ENCODE results near the gene USP12. TPM values are rescaled to one million over a fixed set of nuclear protein-coding genes. Genes with fewer than 3 reads are reported as not detected.
"Not testable (repeated sequence)": the region's sequence is repeated elsewhere in the genome, so short reads cannot be mapped to it uniquely, and the experiment has no call there.

Gene USP12
- polyA plus RNA-seq, 3 donors, result 6.0 to 17.1 (median 15.3) TPM

GRCh38 chr13:27161423-27161822, 10.2 kb downstream of the USP12 start:
- no peak overlapping the region for H3K27ac ChIP-seq (ENCODE audit: low read depth, low read length)
- 70 to 79% (median 70%) methylated on average over 2 of the region's 2 CpGs for WGBS, 3 donors

- no peak overlapping the region for H3K27ac ChIP-seq (ENCODE audit: low read depth, low read length)
- 86 to 89% (median 87%) methylated on average over 9 of the region's 9 CpGs for WGBS, 3 donors
Observed at GRCh38 chr13:27160657-27161295, 10.8 kb downstream of the USP12 start.

- WGBS, 3 donors, result 85 to 88% (median 87%) methylated on average over 5 of the region's 5 CpGs
- no peak overlapping the region for H3K27ac ChIP-seq (ENCODE audit: low read depth, low read length)
Observed at GRCh38 chr13:27159806-27160563, 11.6 kb downstream of the USP12 start.

DNA sequence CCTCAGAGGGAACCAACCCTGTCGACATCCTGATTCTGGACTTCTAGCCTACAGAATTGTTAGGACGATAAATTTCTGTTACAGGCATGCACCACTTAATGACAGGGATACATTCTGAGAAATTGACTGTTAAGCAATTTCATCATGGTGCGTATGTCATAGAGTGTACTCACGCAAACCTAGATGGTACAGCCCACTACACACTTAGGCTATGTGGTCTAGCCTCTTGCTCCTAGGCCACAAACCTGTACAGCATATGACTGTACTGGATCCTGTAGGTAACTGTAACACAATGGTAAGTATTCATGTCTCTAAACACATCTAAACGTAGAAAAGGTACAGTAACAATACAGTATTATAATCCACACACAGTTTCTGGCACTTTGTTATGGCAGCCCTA, 13.3 kb downstream of the USP12 start:
- H3K27ac ChIP-seq (ENCODE audit: low read depth, low read length), result no peak overlapping the region
- WGBS, 3 donors, result 95 to 98% (median 96%) methylated on average over 5 of the region's 5 CpGs

GRCh38 chr13:27151798-27152599, 19.6 kb downstream of the USP12 start:
- 66 to 71% (median 69%) methylated on average over 4 of the region's 4 CpGs for WGBS, 3 donors
- no peak overlapping the region for H3K27ac ChIP-seq (ENCODE audit: low read depth, low read length)

DNA sequence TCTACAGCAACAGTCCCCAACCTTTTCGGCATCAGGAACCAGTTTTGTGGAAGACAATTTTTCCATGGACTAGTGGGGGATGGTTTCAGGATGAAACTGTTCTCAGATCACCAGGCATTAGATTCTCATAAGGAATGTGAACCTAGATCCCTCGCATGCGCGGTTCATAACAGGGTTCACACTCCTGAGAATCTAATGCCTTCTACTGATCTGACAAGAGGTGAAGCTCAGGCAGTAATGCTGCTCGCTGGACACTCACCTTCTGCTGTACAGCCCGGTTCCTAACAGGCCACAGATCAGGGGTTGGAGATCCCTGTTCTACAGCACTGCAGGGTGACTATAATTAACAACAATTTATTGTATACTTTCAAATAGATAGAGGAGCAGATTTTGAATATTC, 21.9 kb downstream of the USP12 start:
- H3K27ac ChIP-seq (ENCODE audit: low read depth, low read length), result no peak overlapping the region
- 93 to 95% (median 94%) methylated on average over 6 of the region's 6 CpGs for WGBS, 3 donors

- WGBS, 3 donors, result 94 to 97% (median 94%) methylated on average over 6 of the region's 6 CpGs
- H3K27ac ChIP-seq (ENCODE audit: low read depth, low read length), result no peak overlapping the region
Observed at GRCh38 chr13:27148900-27149299, 22.7 kb downstream of the USP12 start.

DNA sequence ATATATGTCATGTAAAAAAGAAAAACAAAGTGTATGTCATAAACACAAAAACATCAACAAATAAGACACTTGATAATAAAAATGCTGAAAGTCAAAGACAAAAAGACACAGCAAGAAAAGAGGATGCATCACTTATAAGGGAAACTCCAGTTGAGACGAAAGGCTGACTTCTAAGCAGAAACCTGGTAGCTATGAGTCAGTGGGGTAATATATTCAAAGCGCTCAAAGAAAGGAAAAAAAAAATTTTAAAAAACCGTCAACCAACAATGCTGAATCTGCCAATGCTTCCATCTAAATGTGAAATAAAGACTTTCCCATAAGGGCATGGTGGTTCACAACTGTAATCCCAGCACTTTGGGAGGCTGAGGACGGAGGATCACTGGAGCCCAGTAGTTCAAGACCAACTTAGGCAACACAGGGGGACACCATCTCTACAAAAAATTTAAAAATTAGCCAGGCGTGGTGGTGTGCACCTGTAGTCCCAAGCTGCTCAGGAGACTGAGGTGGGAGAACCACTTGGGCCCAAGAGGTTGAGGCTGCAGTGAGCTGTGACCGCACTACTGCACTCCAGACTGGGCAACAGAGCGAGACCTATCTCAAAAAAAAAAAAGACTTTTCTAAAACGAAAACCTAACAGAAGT, 24.0 kb downstream of the USP12 start:
- H3K27ac ChIP-seq (ENCODE audit: low read depth, low read length), result no peak overlapping the region
- WGBS, 3 donors, result 87 to 94% (median 90%) methylated on average over 8 of the region's 8 CpGs

DNA sequence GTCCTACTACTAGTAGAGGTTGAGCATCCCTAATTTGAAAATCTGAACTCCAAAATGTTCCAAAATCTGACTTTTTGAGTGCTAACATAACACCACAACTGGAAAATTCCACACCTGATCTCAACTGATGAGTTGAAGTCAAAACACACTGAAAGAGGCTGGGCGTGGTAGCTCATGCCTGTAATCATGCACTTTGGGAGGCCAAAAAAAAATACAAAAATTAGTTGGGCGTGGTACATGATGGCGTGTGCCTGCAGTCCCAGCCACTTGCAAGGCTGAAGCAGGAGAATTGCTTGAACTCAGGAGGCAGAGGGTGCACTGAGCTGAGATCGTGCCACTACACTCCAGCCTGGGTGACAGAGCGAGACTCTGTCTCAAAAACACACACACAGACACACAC, 29.9 kb downstream of the USP12 start:
- H3K27ac ChIP-seq (ENCODE audit: low read depth, low read length), result no peak overlapping the region
- WGBS, 3 donors, result 97 to 99% (median 97%) methylated on average over 5 of the region's 5 CpGs

DNA sequence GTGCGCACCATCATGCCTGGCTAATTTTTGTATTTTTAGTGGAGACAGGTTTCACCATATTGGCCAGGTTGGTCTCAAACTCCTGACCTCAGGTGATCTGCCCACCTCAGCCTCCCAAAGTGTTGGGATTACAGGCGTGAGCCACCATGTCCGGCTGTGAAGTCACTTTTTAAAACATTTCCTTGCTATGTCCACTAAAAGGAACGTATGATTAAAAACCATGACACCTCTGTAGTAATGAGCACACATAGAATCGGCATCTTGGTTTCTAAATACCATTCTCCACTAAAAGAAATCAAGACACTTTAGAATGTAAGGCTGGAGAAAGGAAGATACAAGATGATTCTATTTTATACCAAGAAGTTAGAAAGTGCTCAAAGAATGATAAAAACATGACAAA, 30.5 kb downstream of the USP12 start:
- 95 to 98% (median 98%) methylated on average over 5 of the region's 5 CpGs for WGBS, 3 donors
- not testable (repeated sequence) for H3K27ac ChIP-seq (ENCODE audit: low read depth, low read length)

- H3K27ac ChIP-seq (ENCODE audit: low read depth, low read length), result no peak overlapping the region
- WGBS, 3 donors, result 89 to 96% (median 90%) methylated on average over 4 of the region's 4 CpGs
Observed at GRCh38 chr13:27140060-27140459, 31.6 kb downstream of the USP12 start.

GRCh38 chr13:27139565-27139964, 32.0 kb downstream of the USP12 start:
- H3K27ac ChIP-seq (ENCODE audit: low read depth, low read length), result no peak overlapping the region
- 98 to 100% (median 98%) methylated on average over 2 of the region's 2 CpGs for WGBS, 3 donors

DNA sequence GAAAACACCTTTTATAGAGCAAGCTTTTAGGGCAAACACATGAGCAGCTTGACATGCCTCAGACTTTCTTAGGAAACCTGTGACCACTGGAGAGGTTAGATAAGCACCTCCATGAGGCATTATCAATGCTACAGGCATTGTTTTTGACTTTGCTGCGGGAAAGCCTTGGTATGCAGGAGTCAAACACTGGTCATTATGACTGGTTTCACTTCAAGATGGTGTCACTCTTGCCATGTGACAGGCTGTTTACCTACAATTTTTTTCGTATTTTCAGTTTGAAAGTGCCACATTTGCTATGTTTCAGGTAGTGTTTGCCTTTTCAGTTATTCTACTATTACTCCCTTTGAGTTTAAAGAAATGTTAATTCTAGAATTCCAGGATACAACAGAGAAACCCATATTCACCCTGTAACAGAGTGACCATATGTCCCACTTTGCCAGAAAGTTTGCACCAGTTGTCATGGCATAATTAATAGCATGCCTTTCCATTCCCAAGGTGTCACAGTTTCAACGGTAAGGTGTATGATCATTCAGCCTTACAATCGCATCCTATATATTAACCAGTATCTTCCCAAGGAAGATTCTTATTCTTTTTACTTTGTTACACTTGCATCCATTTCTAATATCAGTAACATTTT, 33.0 kb downstream of the USP12 start:
- no peak overlapping the region for H3K27ac ChIP-seq (ENCODE audit: low read depth, low read length)
- WGBS, 3 donors, result 86 to 94% (median 92%) methylated on average over 4 of the region's 4 CpGs

DNA sequence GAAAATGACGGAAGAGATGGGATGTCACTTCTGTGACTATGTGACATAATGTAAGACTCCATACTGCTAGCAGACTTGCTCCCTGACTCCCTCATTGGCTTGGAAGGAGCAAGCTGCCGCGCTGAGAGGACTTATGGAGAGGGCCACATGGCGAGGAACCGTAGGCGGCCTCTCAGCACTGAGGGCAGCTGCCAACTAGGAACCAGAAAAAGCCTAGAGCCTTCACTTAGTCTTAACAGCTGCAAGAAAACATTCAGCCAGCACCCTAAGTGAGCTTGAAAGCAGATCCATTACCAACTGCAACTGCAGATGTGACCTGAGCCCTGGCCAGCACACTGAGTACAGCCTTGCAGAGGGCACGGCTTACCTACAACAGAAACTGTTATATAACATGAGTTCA, 33.9 kb downstream of the USP12 start:
- WGBS, 3 donors, result 94 to 98% (median 97%) methylated on average over 7 of the region's 7 CpGs
- H3K27ac ChIP-seq (ENCODE audit: low read depth, low read length), result no peak overlapping the region

- H3K27ac ChIP-seq (ENCODE audit: low read depth, low read length), result no peak overlapping the region
- WGBS, 3 donors, result 52 to 90% (median 85%) methylated on average over 5 of the region's 5 CpGs
Observed at GRCh38 chr13:27135023-27135422, 36.6 kb downstream of the USP12 start.

DNA sequence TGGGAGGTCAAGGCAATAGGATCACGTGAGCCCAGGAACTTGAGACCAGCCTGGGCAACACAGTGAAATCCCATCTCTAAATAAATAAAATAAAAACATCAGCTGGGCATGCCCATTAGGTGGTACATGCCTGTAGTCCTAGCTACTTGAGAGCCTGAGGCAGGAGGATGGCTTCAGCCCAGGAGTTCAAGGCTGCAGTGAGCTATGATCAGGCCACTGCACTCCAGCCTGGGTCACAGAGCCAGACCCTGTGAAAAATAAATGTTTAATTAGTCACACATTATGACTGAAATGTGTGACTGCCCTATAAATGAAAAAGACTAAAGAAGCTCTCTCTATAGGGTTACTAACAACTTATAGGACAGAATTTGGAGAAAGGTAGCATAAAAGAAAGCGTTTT, 37.7 kb downstream of the USP12 start:
- 94 to 100% (median 94%) methylated on average over 2 of the region's 2 CpGs for whole genome bisulfite sequencing, 3 donors
- H3K27ac ChIP-seq (ENCODE audit: low read depth, low read length), result no peak overlapping the region

DNA sequence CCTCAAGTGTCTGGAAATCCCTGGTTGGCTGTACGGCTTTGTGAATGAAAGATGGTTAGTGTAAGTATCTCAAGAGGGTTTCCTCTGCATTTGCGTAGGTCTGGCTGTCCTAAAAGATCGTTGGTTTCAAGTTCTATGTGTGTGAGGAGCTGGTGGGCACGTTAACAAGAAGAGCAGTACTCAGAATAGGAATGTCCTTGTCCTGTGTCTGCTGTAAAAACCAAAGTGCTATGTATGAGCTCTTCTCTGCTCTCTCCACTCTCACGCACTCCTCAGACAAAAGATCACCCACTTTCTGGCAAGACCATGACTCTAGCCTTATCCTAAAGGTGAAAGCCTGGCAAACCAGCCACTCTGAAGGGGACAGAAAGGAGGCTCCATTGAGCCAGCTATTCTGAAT, 39.1 kb downstream of the USP12 start:
- H3K27ac ChIP-seq (ENCODE audit: low read depth, low read length), result no peak overlapping the region
- 87 to 95% (median 91%) methylated on average over 5 of the region's 5 CpGs for WGBS, 3 donors

DNA sequence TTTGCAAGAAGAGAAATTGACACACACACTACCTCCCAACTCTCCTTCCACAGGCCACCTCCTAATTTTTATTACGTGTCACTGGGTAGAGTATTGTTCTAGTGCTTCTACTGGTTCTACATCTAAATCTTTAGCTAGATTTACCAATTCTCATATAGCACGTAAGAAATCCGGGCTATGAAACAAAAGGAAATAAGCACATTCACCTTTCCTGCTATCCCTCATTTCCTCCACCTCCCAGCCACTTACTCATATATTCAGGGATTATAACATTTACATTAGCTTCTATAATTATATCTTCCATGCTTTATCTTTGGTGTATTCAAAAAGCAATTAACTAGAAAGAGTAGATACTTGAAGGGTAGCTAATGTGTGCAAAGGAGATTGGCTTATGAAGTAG, 39.7 kb downstream of the USP12 start:
- WGBS, 3 donors, result 85 to 94% (median 85%) methylated on average over 3 of the region's 3 CpGs
- no peak overlapping the region for H3K27ac ChIP-seq (ENCODE audit: low read depth, low read length)
